Tibial nerve (tissue), 4 donors: ENCODE data around the gene RXFP1.
"Not testable (repeated sequence)": the region's sequence is repeated elsewhere in the genome, so short reads cannot be mapped to it uniquely, and the experiment has no call there.

Experiments
- EP300 ChIP-seq, 2 donors: sonication (generic); formaldehyde crosslinking; IDR thresholded peaks; one replicate each; pipeline ENCODE4 v1.6.1; 2017; ENCODE audit warnings: antibody characterized with exemption in 2 of 2, mild to moderate bottlenecking in 1 of 2
- POLR2A ChIP-seq, 2 donors: fragments of 450-650 bp; IDR thresholded peaks; one replicate each; pipeline ENCODE4 v1.6.1; 2017; ENCODE audit warnings: antibody characterized with exemption in 2 of 2, mild to moderate bottlenecking in 2 of 2, moderate library complexity in 2 of 2
- TF ChIP-seq, protein P1 (sequence below), 5 experiments: fragments of 200-600 bp in 3 of 5; fragments of 450-650 bp in 2 of 5; sonication (generic) in 3 of 5; IDR thresholded peaks; one replicate each; pipeline ENCODE4 v1.5.1; 2016 to 2019; ENCODE audit warnings: antibody characterized with exemption in 5 of 5, mild to moderate bottlenecking in 3 of 5, moderate library complexity in 2 of 5

DNA sequence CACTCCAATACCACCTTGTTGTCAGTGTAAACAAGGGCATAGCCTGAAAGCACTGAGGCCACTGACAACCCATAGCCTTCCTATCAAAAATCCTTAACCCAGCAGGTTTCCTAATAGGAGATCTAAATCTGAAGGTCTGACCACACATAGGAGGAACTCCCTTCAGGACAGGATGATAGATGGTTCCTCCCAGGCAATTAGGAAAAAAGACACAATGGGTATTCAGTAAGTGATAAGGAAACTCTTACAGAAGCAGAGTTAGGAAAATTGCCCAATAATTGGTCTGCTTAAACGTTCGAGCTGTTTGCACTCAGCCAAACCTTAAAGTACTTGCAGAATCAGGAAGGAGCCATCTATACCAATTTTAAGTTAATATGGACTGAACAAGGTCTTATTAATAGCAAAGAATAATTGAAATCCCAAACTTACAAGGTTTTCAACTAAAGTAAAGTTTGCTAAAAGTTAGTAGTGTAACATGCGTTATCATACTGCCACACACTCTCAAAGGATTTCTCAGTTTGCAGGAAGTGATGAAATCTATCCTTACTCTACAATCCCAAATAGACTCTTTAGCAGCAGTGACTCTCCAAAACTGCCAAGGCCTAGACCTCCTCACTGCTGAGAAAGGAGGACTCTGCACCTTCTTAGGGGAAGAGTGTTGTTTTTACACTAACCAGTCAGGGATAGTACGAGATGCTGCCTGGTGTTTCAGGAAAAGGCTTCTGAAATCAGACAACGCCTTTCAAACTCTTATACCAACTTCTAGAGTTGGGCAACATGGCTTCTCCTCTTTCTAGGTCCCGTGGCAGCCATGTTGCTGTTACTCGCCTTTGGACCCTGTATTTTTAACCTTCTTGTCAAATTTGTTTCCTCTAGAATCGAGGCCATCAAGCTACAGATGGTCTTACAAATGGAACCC is 142.3 kb downstream of the RXFP1 start:
- TF ChIP-seq, protein P1, sequence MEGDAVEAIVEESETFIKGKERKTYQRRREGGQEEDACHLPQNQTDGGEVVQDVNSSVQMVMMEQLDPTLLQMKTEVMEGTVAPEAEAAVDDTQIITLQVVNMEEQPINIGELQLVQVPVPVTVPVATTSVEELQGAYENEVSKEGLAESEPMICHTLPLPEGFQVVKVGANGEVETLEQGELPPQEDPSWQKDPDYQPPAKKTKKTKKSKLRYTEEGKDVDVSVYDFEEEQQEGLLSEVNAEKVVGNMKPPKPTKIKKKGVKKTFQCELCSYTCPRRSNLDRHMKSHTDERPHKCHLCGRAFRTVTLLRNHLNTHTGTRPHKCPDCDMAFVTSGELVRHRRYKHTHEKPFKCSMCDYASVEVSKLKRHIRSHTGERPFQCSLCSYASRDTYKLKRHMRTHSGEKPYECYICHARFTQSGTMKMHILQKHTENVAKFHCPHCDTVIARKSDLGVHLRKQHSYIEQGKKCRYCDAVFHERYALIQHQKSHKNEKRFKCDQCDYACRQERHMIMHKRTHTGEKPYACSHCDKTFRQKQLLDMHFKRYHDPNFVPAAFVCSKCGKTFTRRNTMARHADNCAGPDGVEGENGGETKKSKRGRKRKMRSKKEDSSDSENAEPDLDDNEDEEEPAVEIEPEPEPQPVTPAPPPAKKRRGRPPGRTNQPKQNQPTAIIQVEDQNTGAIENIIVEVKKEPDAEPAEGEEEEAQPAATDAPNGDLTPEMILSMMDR (IDR thresholded peaks at IDR 0.05), result not testable (repeated sequence)
- not testable (repeated sequence) for TF ChIP-seq POLR2A, EP300 (IDR thresholded peaks at IDR 0.05)
